NCI-H69 (cell line): ENCODE data around the gene DHDDS.
"Not testable (repeated sequence)": the region's sequence is repeated elsewhere in the genome, so short reads cannot be mapped to it uniquely, and the experiment has no call there.

Experiments used
- DNase-seq: peaks from one replicate; lab custom pipeline; 2025; lab: John Stamatoyannopoulos, UW

The DHDDS gene

GRCh38 chr1:26477446-26478152, 45.5 kb downstream of the DHDDS start:
- DNase-seq: peak; percentile 44

- peak; percentile 14 for DNase-seq
Observed at GRCh38 chr1:26478159-26478558, 46.0 kb downstream of the DHDDS start.

GRCh38 chr1:26478988-26479387, 46.9 kb downstream of the DHDDS start:
- no peak for DNase-seq

- DNase-seq: no peak
Observed at GRCh38 chr1:26482921-26483320, 50.8 kb downstream of the DHDDS start.

- no peak for DNase-seq
Observed at GRCh38 chr1:26483980-26484379, 51.9 kb downstream of the DHDDS start.

GRCh38 chr1:26490155-26490554, 58.0 kb downstream of the DHDDS start:
- DNase-seq: no peak

GRCh38 chr1:26493267-26493666, 61.1 kb downstream of the DHDDS start:
- DNase-seq: no peak

- DNase-seq: no peak
Observed at GRCh38 chr1:26493938-26494337, 61.8 kb downstream of the DHDDS start.

GRCh38 chr1:26496861-26497260, 64.7 kb downstream of the DHDDS start:
- no peak for DNase-seq

- no peak for DNase-seq
Observed at GRCh38 chr1:26498894-26499293, 66.8 kb downstream of the DHDDS start.

GRCh38 chr1:26500488-26501175, 68.5 kb downstream of the DHDDS start:
- DNase-seq: peak; percentile 89

- DNase-seq: not testable (repeated sequence)
Observed at GRCh38 chr1:26510711-26511110, 78.6 kb downstream of the DHDDS start.

GRCh38 chr1:26515836-26516235, 83.7 kb downstream of the DHDDS start:
- not testable (repeated sequence) for DNase-seq

GRCh38 chr1:26516987-26517765, 85.1 kb downstream of the DHDDS start:
- DNase-seq: no peak

- no peak for DNase-seq
Observed at GRCh38 chr1:26517766-26518049, 85.6 kb downstream of the DHDDS start.

- no peak for DNase-seq
Observed at GRCh38 chr1:26518355-26518754, 86.2 kb downstream of the DHDDS start.

GRCh38 chr1:26520339-26520738, 88.2 kb downstream of the DHDDS start:
- DNase-seq: no peak
